DMS53 (cell line): Measurements from ENCODE around the gene FAM13A.

Source experiments
- DNase-seq: peaks from one replicate; lab custom pipeline; 2025; lab: John Stamatoyannopoulos, UW

The FAM13A gene

DNA sequence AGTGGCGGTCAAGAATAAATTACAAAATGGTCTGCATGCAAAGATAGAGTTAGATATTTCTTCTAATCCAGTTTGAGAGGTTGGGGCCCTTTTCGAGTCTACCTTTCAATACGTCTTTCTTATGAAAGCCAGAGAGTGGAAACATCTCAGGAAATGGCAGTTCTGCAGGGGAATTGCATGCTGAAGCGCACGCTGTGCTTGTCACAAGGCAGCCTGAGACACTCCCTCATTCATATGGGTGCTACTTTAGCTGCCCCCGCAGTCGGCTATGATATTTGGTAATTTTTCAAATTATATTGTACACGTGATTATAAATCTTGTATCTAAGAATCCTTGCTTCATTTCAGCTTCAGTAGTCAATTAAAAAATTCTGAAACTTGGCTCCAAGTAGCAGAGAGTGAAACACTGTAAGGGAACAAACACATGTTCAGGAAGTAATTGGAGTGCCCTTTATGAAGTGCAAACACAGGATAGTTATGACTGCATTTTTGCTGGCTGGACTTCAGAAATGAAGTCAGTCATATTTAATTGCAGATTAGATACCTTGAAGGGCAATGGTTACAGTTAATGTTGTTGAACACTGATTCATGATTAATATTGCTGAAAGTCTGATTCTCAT lies 213.8 kb downstream of the FAM13A start:
- DNase-seq: peak; percentile 76

DNA sequence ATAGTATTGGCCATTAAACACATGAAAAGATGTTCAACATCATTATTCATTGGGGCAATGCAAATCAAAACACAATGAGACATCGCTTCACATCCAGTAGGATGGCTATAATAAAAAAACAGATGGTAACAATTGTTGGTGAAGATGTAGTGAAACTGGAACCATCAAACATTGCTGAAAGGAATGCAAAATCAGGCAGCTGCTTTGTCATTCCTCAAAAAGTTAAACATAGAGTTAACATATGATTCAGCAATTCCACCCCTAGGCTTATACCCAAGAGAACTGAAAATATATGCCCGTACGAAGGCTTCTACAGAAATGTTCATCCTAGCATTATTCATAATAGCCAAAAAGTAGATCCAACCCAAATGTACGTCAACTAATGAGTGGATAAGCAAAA lies 215.3 kb downstream of the FAM13A start:
- no peak for DNase-seq

DNA sequence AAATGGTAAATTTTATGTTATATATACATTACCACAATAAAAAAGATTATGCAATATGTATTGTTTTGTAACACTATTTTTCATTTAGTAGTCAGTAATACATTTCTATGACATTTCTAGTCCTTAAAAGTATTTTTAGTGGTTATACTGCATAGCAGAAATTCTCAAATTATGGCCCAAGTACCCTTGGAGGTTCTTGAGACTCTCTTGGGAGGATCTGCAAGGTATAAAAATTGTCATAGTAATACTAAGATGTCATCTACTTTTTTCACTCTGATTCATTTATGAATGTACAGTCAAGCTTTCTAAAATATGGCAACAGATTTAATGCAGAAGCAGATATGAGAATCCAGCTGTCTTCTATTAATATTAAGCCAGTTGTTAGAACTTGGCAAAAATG lies 220.8 kb downstream of the FAM13A start:
- DNase-seq: no peak

DNA sequence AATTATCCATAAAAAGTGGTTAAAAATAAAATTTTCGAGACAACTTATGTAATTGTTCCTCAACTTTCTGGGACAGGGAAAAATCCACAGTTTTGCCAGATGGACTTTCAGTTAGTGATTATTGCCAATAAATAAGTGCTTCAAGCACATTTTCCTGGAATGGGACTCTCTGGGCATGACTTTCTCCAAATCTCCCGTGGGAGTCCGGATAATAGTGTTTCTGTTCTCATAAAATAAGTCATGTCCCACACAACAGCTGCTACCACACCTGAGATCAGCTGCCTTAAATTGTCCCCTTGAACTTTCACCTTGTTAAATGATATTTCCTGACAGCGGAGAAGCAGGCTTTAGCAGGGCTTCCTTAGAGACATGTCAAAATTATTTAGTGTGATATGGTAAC lies 226.0 kb downstream of the FAM13A start:
- no peak for DNase-seq

DNA sequence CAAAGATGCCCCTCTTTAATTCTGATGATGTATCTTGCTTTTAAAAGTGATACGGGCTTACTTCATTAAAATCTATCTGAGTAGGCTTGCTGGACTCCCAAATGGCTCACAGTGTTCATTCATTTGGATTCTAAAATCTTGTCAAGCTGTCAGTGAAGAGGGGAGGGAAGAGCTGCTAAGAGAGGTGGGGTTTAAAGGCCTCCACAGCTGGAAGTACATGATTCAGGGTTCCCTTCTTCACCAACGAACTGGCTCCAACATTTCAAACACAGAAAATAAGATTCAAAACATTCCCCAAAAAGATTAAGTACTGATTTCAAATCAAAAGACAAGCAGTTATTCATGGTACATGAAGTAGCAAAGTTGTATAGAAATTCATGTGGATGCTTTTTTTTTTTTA lies 226.4 kb downstream of the FAM13A start:
- no peak for DNase-seq

DNA sequence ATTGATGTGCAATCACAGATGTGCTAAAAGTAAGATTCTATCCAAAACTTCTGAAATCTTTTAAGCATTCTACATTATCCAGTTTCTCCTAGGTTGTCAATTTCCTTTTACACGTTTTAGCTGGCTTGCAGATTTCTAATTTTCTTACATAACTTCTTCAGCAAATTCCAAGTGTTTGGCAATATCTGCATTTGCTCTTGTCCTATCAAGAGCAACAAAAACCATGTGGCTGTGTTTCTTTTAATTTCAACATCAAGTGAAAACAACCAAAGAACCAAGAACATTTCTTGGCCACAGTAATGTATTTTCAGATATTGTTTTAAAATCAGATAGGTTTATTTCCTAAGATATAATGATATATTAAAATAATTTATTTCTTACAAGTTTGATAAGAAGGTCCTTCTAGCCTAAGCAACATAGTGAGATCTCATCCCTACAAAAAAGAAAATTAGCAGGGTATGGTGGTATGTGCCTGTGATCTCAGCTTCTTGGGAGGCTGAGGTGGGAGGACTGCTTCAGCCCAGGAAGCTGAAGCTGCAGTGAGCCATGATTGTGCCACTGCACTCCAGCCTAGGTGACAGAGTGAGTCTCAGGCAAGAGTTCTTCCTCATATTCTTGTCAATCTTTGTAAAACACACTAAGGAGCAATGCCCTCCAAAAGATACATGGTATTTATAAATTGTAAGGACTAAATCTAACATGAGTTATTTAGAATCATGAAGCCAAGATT lies 228.0 kb downstream of the FAM13A start:
- DNase-seq: no peak

DNA sequence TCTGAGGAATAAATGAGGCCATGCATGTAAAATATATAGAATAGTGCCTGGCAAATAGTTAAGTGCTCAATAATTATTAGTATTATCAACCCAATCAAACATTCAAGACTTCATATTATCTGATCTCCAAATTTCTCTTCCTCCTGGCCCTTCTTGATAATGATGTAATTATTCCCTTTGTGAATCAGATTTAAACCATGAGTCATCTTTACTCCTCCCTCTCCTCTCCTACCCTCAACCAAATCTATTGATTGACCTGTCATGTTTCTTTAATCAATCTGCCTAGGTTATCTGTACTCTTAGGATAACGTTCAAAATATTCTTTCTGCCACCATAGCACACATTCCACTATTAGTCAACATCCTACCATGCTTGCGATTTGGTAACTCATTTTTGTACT lies 229.5 kb downstream of the FAM13A start:
- DNase-seq: no peak

DNA sequence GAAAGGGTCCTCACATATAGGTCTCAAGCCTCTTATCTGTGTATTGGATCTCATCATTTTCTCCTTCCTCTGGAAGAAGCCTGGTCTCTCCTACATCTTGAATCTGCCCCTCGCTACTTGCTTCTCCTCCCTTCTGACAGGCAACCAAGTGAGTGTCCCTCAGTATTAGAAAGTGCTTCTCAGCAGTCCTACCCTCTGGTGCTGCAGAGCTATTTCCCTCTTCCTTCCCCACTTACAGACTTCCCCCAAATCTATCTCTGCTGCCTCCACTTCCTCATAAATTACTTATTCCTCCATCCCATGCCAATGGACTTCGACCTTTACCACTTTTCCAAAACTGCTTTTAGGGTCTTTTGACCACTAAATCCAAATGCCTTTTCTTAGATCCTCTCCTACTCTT lies 230.2 kb downstream of the FAM13A start:
- no peak for DNase-seq

GRCh38 chr4:88825931-88826330 lies 231.1 kb downstream of the FAM13A start:
- DNase-seq: no peak

DNA sequence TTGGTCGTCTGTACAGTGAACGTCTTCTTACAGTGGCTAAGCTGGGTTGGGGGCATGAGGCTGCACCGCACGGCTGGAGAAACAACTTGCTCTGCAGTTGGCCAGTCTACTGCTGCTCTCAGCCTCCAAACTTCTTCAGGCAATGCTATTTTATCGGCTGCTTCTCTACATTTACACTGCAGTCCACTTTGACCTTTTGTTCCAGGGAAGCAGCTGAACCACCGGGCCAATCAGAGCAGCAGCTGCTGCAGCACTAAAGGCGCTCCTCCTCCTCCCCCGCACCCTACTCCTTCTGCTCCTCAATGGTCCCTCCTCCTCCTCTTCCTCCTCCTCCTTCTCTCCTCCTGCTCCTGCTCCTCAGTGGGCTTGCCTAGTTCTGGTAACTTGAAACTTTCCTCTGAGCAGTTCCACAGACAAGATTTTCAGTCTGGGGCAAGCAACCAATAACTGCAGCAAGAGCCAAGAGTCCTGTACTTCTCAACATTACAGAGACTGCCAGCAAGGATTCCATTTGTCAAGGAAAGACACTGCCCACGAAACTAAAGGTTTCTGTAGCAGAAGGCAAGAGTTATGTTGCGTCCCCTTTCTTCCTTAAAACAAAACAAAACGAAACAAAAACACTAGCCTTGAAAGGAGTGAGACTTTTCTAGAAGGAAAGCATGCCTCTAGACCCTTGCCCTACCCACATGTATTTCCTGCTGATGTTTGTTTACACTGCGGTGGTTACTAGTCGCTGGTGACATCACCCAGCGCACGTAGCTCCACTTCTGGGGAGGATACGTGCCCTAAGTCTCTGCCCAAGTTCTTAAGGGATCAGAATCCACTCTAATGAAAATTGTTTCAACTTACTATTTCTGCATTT lies 233.7 kb downstream of the FAM13A start:
- DNase-seq: peak; percentile 92

DNA sequence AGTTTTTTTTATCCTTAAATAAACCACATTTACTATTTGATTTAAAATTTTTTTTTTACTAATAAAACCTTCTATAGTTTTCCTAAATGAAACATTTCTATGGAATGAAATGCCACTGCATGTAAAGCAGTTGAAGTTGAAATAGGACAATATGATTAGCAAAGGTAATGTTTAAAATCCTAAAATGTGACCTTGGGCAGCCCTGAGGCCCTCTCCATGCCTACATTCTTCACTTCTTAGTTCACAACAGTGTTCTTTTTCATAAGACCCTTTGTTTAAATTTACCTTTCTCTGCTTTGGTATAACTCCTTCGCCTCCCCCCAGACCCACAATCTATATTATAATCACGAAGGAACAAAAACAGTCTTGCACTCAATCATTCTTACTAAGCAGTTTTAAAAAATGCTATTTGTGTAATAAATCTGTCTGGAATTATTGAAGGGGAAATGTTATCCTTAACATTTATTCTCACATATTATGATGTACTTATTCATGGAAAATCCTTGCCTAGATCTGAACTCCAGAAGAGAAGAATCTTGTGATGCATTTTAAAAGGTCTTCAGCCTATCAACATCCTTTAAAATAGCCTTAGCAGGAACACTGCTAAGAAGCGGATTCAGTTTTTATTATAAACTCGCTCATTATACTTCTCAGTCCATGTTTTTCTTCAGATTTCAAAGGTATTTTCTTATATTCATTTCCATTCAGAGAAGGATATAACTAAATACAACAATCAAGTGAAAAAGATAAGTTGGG lies 234.8 kb downstream of the FAM13A start:
- DNase-seq: peak; percentile 19

DNA sequence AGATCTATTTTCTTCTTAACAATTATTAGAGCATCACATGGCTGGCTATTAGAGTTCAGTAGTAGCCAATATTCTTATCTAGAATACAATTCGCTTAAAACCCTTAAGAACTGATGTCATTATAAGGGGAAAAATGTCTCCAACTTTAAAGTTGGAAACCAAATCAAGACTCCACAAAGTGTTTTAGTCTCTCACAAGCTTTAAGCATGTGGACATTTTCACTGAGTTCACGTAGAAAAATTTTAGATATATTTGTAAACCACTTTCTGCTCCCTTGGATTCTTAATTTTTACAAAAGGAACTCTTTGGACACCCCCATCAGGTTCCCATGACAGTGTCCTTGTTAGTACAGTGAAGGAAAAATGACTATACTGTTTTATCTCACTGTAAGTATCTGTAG lies 235.5 kb downstream of the FAM13A start:
- DNase-seq: peak; percentile 24

DNA sequence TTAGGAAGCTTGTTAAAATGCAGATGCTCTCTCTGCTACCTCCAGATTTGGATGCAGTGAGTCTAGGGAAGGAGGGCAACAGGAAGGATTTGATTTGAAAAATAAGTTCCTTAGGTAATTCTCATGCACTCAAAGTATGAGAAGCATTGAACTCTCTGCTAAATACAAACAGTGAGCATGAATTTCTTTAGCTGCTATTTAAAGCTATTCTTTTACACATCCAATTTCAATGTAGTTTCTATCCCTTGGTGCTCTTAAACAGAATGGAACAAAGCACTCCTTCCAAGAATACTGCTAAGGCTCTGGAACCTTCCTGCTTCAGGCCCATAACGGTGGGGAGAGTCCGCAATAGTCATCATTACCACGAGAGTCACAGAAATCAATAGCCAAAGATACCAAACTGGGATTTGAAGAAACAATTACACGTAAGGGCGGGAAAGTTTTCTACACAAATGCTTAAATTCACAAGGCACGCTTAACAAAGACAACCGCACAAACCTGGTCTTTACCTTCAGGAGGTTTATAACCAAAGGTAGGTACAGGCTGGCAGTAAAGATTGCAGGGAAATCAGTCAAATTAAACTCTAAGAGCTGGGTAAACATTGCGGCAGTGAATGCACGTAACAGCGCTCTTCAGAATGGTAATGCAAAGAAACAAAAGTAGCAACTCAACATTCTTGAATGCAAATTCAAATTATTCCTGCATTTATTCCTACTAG lies 236.1 kb downstream of the FAM13A start:
- peak; percentile 57 for DNase-seq

DNA sequence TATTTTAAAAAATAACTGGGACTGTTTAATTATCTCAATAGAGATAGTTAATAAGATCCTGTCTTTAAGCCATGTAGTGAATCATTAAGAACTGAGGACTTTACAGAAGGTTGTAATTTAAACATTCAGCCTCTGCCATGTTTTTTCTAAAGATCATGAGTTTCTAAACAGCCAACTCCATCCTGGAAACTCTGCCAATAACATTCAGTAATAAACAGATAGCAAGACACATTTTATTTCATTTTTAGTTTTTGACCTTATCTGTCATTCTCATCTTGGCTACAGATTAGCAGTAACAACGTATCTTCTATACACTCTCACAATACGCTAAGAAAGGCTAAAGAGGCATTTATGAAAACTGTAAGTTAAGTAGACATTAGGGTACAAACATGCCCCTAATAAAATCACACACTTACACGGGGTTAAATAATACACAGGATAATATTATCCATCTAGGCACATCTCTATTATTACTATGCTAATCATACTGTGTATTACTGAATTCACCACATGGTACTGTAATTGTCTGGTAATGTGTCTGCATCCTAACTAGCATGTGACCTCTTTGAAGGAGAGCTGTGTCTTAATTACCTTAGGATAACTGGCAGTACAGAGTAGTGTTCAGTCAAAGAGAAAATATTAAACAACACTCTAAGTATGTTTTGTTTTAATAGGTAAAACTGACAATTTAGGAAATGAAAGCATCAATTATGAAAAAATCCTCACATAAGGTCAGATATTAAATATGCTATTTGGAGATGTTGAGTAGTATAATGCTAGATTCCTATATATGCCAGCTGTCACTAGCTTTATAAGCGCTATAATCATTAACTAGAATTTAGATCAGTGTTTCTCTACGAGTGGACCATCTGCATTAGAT lies 236.9 kb downstream of the FAM13A start:
- DNase-seq: no peak

GRCh38 chr4:88818631-88819470 lies 238.1 kb downstream of the FAM13A start:
- DNase-seq: peak; percentile 81

- no peak for DNase-seq
These were observed 239.2 kb downstream of the FAM13A start for GRCh38 chr4:88817740-88818139.

DNA sequence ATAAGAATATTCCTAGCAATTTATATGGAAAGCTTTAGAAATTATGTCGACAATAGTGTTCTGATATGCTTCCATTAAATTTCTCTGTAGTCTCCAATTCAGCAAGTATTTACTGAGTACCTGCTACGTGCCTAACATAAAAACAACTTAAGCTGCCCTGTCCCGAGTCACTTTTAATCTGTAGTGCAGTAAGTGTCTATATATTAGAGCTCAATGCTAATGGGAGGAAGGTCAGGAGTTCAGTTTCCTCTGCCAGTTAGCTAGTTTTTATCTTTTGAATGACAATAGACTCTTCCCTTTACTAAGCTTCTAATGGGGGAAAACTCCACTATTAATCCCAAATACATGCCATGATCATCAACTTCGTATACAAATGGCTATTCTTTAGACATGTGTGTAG lies 240.6 kb downstream of the FAM13A start:
- DNase-seq: no peak

GRCh38 chr4:88814043-88814617 lies 242.9 kb downstream of the FAM13A start:
- no peak for DNase-seq

DNA sequence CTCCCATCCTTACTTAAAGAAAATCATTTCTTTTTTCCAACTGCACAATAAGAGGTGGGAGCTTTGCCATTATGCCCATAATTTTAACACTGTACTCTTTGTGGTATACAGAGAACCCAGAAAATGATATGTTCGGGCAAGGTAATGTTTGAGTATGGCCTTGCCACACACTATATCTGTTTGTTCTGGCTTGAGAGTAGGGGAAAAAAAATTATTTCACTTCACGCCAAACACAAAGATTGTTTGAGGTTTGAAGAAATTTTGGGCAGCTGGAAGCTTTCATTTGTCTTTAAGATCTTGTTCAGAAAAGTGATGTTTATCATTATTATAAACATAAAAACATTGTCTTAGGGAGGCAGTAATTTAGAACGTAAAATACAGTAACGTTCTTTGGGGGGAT lies 244.0 kb downstream of the FAM13A start:
- DNase-seq: no peak
